OCI-LY7 (cell line): ENCODE data around the gene KIF13A. TPM values are rescaled to one million over a fixed set of nuclear protein-coding genes. Genes with fewer than 3 reads are reported as not detected.

Source experiments
- BruUV-seq: library from RNA; stranded (reverse); fragments of 400-500 nt; replicated peaks from 2 replicates; lab custom pipeline; 2021; lab: Mats Ljungman, UMichigan
- CTCF ChIA-PET: fragments of 300-600 bp; sonication (Branson Sonifier 250); formaldehyde crosslinking; loops from one replicate; lab custom pipeline; 2022; ENCODE audit warnings: antibody characterized with exemption; ENCODE audit not compliant: unreplicated experiment; lab: Charles Lee
- POLR2A ChIA-PET: fragments of 300-600 bp; sonication (Branson Sonifier 250); formaldehyde crosslinking; loops from one replicate; lab custom pipeline; 2022; ENCODE audit warnings: antibody characterized with exemption; lab: Charles Lee
- DNase-seq: peaks from one replicate; pipeline ENCODE4 v3.0.0-alpha.2; 2015; ENCODE audit warnings: low spot score
- H2AFZ ChIP-seq: fragments of 200-600 bp; sonication (generic), shearing (Covaris generic); 2 replicates; pipeline ENCODE4 v1.6.1; 2014; ENCODE audit warnings: mild to moderate bottlenecking, antibody characterized with exemption, low read length, moderate library complexity
- H3K27ac ChIP-seq: fragments of 200-600 bp; sonication (generic); 2 replicates; pipeline ENCODE4 v1.5.1; 2014; ENCODE audit warnings: mixed run types, low read depth, mild to moderate bottlenecking, moderate library complexity, low read length, inconsistent platforms; ENCODE audit not compliant: poor library complexity, severe bottlenecking
- H3K36me3 ChIP-seq: fragments of 200-600 bp; sonication (generic); 2 replicates; pipeline ENCODE4 v1.6.1; 2014; ENCODE audit warnings: mild to moderate bottlenecking, antibody characterized with exemption, low read length, moderate library complexity, mixed read lengths; ENCODE audit not compliant: insufficient read depth
- H3K4me1 ChIP-seq: fragments of 200-600 bp; sonication (generic); 2 replicates; pipeline ENCODE4 v1.5.1; 2014; ENCODE audit warnings: mild to moderate bottlenecking, low read length; ENCODE audit not compliant: insufficient read depth, poor library complexity, severe bottlenecking
- H3K4me2 ChIP-seq: fragments of 200-600 bp; sonication (generic); 2 replicates; pipeline ENCODE4 v1.6.1; 2014; ENCODE audit warnings: mild to moderate bottlenecking, low read length
- H3K4me3 ChIP-seq: fragments of 200-600 bp; sonication (generic); 2 replicates; pipeline ENCODE4 v1.5.1; 2014; ENCODE audit warnings: mild to moderate bottlenecking, low read depth, low read length; ENCODE audit not compliant: poor library complexity, severe bottlenecking
- H3K79me2 ChIP-seq: fragments of 200-600 bp; sonication (generic); 2 replicates; pipeline ENCODE4 v1.6.1; 2016; ENCODE audit warnings: low read depth, mild to moderate bottlenecking, low read length, moderate library complexity, mixed read lengths; ENCODE audit not compliant: insufficient read depth
- H3K9me2 ChIP-seq: fragments of 200-600 bp; sonication (generic); 2 replicates; pipeline ENCODE4 v1.6.1; 2016; ENCODE audit warnings: mild to moderate bottlenecking, low read length, mixed read lengths; ENCODE audit not compliant: insufficient read depth
- H3K9me3 ChIP-seq: fragments of 200-600 bp; sonication (generic); 2 replicates; pipeline ENCODE4 v1.6.1; 2014; ENCODE audit warnings: mild to moderate bottlenecking, mixed run types, low read length, mixed read lengths
- H4K20me1 ChIP-seq: fragments of 200-600 bp; sonication (generic); 2 replicates; pipeline ENCODE4 v1.6.1; 2014; ENCODE audit warnings: mild to moderate bottlenecking, antibody characterized with exemption, low read length, moderate library complexity, mixed read lengths; ENCODE audit not compliant: insufficient read depth
- CTCF ChIP-seq: fragments of 200-600 bp; sonication (generic); conservative IDR thresholded peaks from 2 replicates; pipeline ENCODE4 v1.5.1; 2014; ENCODE audit warnings: mild to moderate bottlenecking, antibody characterized with exemption, low read length, moderate library complexity, mixed read lengths
- EZH2phosphoT487 ChIP-seq: fragments of 200-600 bp; sonication (generic); IDR thresholded peaks from 2 replicates; pipeline ENCODE4 v1.6.1; 2018; ENCODE audit warnings: low read depth, borderline replicate concordance, mild to moderate bottlenecking, mixed run types, antibody characterized with exemption, low read length, moderate library complexity, mixed read lengths
- intact Hi-C: fragments of 100-400 bp; cut with micrococcal nuclease; formaldehyde crosslinking; loops from one replicate; pipeline ENCODE4 v1.10.0; 2022; ENCODE audit not compliant: unreplicated experiment
- total RNA-seq, 2 experiments: library from RNA; depleted of rRNA in 1 of 2; stranded (reverse); fragments of >200 nt in 1 of 2; shearing (Covaris generic) in 1 of 2; gene quantifications; 2 replicates each; pipeline ENCODE4 v1.2.3, GENCODE V29; 2014 to 2022

Gene KIF13A
- total RNA-seq, 2 experiments from 2014 or later: 1.5 TPM; not detected in 1

GRCh38 chr6:17712576-17712975, 274.9 kb downstream of the KIF13A start:
- Histone ChIP-seq H3K4me3 (no peak overlapping the region), H3K9me2 (no peaks in the 10 kb centered on the region), H2AFZ (no peak overlapping the region), H3K79me2 (no peaks in the 10 kb centered on the region; the same call in 1 of the 2 replicates), H4K20me1 (no peaks in the 10 kb centered on the region), H3K9me3 (no peaks in the 10 kb centered on the region), H3K36me3 (peaks cover 6% of the 10 kb centered on the region; the same call in 1 of the 2 replicates), H3K4me1 (peaks cover 2% of the 10 kb centered on the region), H3K27ac (no peak overlapping the region), H3K4me2 (no peak overlapping the region)
- no TSS peak for BruUV-seq
- TF ChIP-seq CTCF (no peak), EZH2phosphoT487 (no peak)
- no peak for DNase-seq
- CTCF ChIA-PET: no interaction called here
- POLR2A ChIA-PET: interaction anchor here (0.6 kb wide), 1 partner anchor 489 kb away, joined by 3 read pairs; no protein-coding TSS in a partner anchor
- intact Hi-C loops: no loop called here

GRCh38 chr6:17710331-17710730, 277.1 kb downstream of the KIF13A start:
- no peak overlapping the region for H3K27ac ChIP-seq

More at GRCh38 chr6:17710331-17710730, 277.1 kb downstream of the KIF13A start:
- ChIA-PET POLR2A (interaction anchor here (0.6 to 0.7 kb wide), 5 partner anchors 10 to 1386 kb away, joined by 3 to 4 read pairs (median 3); no protein-coding TSS in a partner anchor), CTCF (interaction anchor here (0.5 kb wide), 1 partner anchor 99 kb away, joined by 3 read pairs; no protein-coding TSS in a partner anchor)
- TF ChIP-seq EZH2phosphoT487: no peak
- TF ChIP-seq CTCF: no peak
- H2AFZ ChIP-seq: no peak overlapping the region
- H3K9me3 ChIP-seq: no peaks in the 10 kb centered on the region
- no peaks in the 10 kb centered on the region for H4K20me1 ChIP-seq
- no peak for DNase-seq
- peaks cover 7% of the 10 kb centered on the region for H3K4me1 ChIP-seq
- intact Hi-C loops: no loop called here
- peaks cover 10% of the 10 kb centered on the region; the same call in 1 of the 2 replicates for H3K36me3 ChIP-seq
- peaks cover 13% of the 10 kb centered on the region for H3K79me2 ChIP-seq
- H3K4me2 ChIP-seq: no peak overlapping the region
- no peak overlapping the region for H3K4me3 ChIP-seq
- H3K9me2 ChIP-seq: no peaks in the 10 kb centered on the region
- no TSS peak for BruUV-seq
